ENCODE data around the gene GZMM. TPM values are rescaled to one million over a fixed set of nuclear protein-coding genes. Genes with fewer than 3 reads are reported as not detected.

Gene GZMM
- total and polyA plus RNA-seq, 2 of the 13 experiments (the other 11 are each of a cell fraction or from before 2014, with no cell fraction given): 0.07 TPM; not detected in 1

DNA sequence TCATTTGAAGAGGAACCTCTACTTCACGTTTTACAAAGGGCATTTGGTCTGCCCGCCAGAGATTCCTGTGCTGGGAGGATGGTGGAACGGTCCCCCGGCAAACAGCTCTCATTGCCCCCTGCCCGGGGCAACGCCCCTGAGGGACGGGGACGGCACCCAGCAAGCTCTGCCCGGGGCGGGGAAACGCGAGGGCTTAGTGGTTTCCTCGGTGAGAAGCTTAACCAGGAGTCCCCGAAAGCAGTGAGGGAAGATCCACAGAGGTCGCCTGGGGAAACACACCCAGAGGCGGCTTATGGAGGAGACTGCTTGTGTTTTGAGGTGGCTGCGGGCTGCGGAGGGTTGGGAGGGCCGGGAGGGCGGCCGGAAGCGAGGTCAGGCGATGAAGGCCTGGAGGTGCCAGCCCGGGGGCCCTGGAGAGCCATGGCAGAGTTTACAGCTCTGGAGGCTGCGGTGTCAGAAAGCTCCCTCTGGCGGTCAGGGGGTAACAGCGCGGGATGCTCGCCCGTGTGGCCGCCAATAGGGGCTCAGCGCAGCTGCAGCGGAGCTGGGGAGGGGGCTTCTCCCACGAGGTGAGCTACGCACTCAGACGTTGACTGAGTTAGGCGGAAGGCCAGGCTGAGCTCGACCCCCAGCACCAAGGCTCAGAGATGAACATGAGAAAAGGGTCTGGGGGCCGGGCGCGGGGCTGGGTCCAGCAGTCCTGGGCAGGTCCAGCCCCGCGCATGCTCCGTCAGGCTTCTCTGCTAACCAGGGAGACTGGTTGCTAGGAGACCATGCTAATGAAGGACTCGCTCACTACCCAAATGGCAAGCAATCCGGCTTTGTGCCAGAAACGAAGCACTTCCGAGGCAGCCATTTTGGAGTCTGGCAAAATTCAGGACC is 37.2 kb upstream of the GZMM start (continued):
- TF ChIP-seq LCORL (IDR thresholded peaks at IDR 0.05): no peak; the same call in 1 of the 2 replicates
- TF ChIP-seq LCORL (CRISPR knock-in tag; IDR thresholded peaks at IDR 0.05): peak; percentile 67; the same call in 1 of the 2 replicates
- no peak for TF ChIP-seq TCF7 (IDR thresholded peaks at IDR 0.05; ENCODE audit: low read depth)
- TF ChIP-seq ZNF678 (CRISPR knock-in tag; IDR thresholded peaks at IDR 0.05): peak; percentile 84; the same call in 1 of the 2 replicates
- 0 out of 2 replicates have a peak, but pooled peaks have one; percentile 29 for TF ChIP-seq ZNF569 (CRISPR knock-in tag; IDR thresholded peaks at IDR 0.05; ENCODE audit: borderline replicate concordance)
- TF ChIP-seq, protein P1, sequence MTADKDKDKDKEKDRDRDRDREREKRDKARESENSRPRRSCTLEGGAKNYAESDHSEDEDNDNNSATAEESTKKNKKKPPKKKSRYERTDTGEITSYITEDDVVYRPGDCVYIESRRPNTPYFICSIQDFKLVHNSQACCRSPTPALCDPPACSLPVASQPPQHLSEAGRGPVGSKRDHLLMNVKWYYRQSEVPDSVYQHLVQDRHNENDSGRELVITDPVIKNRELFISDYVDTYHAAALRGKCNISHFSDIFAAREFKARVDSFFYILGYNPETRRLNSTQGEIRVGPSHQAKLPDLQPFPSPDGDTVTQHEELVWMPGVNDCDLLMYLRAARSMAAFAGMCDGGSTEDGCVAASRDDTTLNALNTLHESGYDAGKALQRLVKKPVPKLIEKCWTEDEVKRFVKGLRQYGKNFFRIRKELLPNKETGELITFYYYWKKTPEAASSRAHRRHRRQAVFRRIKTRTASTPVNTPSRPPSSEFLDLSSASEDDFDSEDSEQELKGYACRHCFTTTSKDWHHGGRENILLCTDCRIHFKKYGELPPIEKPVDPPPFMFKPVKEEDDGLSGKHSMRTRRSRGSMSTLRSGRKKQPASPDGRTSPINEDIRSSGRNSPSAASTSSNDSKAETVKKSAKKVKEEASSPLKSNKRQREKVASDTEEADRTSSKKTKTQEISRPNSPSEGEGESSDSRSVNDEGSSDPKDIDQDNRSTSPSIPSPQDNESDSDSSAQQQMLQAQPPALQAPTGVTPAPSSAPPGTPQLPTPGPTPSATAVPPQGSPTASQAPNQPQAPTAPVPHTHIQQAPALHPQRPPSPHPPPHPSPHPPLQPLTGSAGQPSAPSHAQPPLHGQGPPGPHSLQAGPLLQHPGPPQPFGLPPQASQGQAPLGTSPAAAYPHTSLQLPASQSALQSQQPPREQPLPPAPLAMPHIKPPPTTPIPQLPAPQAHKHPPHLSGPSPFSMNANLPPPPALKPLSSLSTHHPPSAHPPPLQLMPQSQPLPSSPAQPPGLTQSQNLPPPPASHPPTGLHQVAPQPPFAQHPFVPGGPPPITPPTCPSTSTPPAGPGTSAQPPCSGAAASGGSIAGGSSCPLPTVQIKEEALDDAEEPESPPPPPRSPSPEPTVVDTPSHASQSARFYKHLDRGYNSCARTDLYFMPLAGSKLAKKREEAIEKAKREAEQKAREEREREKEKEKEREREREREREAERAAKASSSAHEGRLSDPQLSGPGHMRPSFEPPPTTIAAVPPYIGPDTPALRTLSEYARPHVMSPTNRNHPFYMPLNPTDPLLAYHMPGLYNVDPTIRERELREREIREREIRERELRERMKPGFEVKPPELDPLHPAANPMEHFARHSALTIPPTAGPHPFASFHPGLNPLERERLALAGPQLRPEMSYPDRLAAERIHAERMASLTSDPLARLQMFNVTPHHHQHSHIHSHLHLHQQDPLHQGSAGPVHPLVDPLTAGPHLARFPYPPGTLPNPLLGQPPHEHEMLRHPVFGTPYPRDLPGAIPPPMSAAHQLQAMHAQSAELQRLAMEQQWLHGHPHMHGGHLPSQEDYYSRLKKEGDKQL (CRISPR knock-in tag; IDR thresholded peaks at IDR 0.05; ENCODE audit: low read depth): no peak
- TF ChIP-seq KMT2B (CRISPR knock-in tag; IDR thresholded peaks at IDR 0.05): peak; percentile 20; the same call in 1 of the 2 replicates
- TF ChIP-seq SP2 (CRISPR knock-in tag; IDR thresholded peaks at IDR 0.05): no peak
- no peak for TF ChIP-seq ZFP36L2 (CRISPR knock-in tag; IDR thresholded peaks at IDR 0.05)
- TF ChIP-seq, protein P2, sequence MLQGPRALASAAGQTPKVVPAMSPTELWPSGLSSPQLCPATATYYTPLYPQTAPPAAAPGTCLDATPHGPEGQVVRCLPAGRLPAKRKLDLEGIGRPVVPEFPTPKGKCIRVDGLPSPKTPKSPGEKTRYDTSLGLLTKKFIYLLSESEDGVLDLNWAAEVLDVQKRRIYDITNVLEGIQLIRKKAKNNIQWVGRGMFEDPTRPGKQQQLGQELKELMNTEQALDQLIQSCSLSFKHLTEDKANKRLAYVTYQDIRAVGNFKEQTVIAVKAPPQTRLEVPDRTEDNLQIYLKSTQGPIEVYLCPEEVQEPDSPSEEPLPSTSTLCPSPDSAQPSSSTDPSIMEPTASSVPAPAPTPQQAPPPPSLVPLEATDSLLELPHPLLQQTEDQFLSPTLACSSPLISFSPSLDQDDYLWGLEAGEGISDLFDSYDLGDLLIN (CRISPR knock-in tag; IDR thresholded peaks at IDR 0.05; ENCODE audit: borderline replicate concordance): no peak; the same call in 1 of the 2 replicates
- TF ChIP-seq JUN (CRISPR knock-in tag; IDR thresholded peaks at IDR 0.05): no peak
- peak; percentile 29; the same call in 1 of the 2 replicates for TF ChIP-seq REPIN1 (CRISPR knock-in tag; IDR thresholded peaks at IDR 0.05; ENCODE audit: borderline replicate concordance, low read depth)
- no peak for TF ChIP-seq MAFF (IDR thresholded peaks at IDR 0.05; ENCODE audit: low read depth, low read length)
- TF ChIP-seq SNRNP70 (IDR thresholded peaks at IDR 0.05; ENCODE audit: low read depth, low read length): no peak
- peak; percentile 69; the same call in 1 of the 2 replicates for TF ChIP-seq ZNF605 (CRISPR knock-in tag; IDR thresholded peaks at IDR 0.05)
- no peak; the same call in 1 of the 2 replicates for TF ChIP-seq DR1 (CRISPR knock-in tag; IDR thresholded peaks at IDR 0.05)
- peak; percentile 25 for TF ChIP-seq HNRNPLL (IDR thresholded peaks at IDR 0.05; ENCODE audit: low read depth, low read length, poor library complexity, severe bottlenecking)
- TF ChIP-seq SNAPC2 (CRISPR knock-in tag; IDR thresholded peaks at IDR 0.05): no peak
- peak; percentile 82 for TF ChIP-seq POLR2G (IDR thresholded peaks at IDR 0.05; ENCODE audit: low read depth, low read length)
- TF ChIP-seq ZNF775 (CRISPR knock-in tag; IDR thresholded peaks at IDR 0.05; ENCODE audit: borderline replicate concordance): peak; percentile 82; the same call in 1 of the 2 replicates
- no peak for TF ChIP-seq HMGA1 (CRISPR knock-in tag; conservative IDR thresholded peaks at IDR 0.05)
- peak; percentile 16; the same call in 1 of the 2 replicates for TF ChIP-seq MIER3 (CRISPR knock-in tag; IDR thresholded peaks at IDR 0.05; ENCODE audit: borderline replicate concordance)
- peak; percentile 44 for TF ChIP-seq RARA (CRISPR knock-in tag; IDR thresholded peaks at IDR 0.05)

Measured in HepG2 (cell line).